CD4-positive, alpha-beta T cell treated with Interferon gamma for 1 hour (primary cell): ENCODE data around the gene SMPD3.

Experiments used
- DNase-seq: peaks from one replicate; pipeline ENCODE4 v3.0.0-alpha.2; 2020

SMPD3 gene

DNA sequence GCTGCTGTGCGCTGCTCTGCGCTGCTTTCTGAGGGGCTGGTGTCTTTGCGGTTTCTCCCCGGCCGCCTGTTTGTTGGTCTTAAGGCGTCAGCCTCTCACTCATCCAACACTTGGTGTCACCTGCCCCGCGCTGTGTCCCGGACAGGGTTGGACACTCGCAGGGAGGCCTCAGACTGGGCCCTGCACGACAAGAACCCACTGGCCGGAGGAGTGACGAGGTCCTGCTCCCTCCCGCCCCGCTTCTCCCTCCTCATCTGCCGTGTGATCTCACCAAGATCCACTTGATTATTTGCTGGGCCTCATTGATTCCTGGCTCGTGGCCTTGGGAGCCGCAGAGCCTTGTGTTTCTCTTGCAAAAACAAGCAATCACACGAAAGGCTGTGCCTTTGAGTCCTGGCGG lies 80.9 kb downstream of the SMPD3 start:
- DNase-seq: no peak

- DNase-seq: peak; percentile 22
Observed at GRCh38 chr16:68367030-68367429, 81.3 kb downstream of the SMPD3 start.

DNA sequence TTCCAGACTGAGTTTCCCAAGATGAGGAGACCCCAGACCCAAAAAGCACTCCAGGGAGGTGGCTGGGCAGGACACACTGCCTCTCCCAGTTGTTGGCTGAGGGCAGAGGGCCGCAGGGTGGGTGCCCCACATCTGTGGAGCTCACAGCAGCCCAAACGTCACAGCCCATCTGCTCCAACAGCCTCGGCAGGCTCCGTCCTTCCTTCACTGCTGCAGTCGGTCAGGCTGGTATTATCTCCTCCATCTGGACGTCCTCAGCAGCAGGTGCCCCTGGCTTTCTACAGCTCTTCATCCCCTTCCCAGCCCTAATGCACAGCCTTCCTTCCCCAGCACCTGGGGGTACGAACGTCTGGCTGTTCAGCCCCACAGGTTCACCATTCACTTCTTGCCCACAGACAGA lies 82.2 kb downstream of the SMPD3 start:
- DNase-seq: no peak

DNA sequence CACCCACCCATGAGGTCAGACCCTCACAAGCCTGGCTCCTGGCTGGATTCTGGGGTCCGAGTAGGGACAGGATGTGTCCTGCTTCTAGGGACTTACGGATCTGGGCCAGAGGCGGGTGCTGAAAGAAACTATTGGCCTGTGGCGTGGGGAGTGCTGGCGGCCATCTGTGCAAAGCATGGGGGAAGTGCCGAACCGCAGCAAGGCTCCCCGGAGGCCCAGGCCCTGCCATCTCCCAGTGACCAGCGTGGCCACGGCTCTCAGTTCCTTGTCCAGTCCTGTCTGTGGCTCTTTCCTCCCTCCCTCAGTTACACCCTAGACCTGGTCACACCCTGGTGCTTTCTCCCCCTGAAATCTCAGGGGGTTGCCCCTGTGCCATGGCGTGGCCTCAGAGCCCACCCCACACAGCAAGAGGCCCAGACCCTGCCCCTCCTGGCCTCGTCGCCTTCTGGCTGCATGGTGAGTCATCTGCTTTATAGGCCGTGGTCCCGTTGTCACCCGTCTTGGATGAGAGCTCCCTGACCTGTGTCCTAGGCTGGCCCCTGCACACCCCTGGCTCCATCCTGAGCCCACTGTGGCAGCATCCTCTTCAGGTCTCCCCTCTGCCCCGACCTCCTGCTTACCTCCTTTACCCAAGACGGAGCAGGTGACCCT lies 83.0 kb downstream of the SMPD3 start:
- no peak for DNase-seq

GRCh38 chr16:68364561-68364998 lies 83.7 kb downstream of the SMPD3 start:
- DNase-seq: no peak

GRCh38 chr16:68363658-68364521 lies 84.4 kb downstream of the SMPD3 start:
- DNase-seq: no peak

GRCh38 chr16:68362947-68363657 lies 85.2 kb downstream of the SMPD3 start:
- no peak for DNase-seq

- DNase-seq: no peak
Observed at GRCh38 chr16:68362262-68362913, 85.9 kb downstream of the SMPD3 start.

- DNase-seq: no peak
Observed at GRCh38 chr16:68361485-68361884, 86.8 kb downstream of the SMPD3 start.

GRCh38 chr16:68360956-68361355 lies 87.4 kb downstream of the SMPD3 start:
- DNase-seq: no peak

DNA sequence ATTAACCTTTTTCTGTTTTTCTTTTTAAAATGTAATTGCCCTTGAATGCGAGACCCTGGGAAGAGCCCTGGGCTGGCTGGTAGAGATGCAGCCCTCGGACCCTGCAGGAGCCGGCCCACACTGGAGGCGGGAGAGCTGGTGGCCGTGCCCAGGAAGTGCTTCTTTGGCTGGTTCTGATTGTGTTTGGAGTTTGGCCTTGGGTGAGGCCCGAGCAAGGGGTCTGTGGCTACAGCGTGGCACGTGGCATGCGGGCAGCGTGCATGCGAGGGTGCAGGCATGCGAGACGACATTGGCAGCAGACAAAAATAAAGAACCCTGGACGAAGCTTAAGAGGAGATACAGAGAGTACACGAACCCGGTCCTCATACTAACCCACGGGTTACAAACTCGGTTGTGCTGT lies 87.8 kb downstream of the SMPD3 start:
- DNase-seq: no peak

DNA sequence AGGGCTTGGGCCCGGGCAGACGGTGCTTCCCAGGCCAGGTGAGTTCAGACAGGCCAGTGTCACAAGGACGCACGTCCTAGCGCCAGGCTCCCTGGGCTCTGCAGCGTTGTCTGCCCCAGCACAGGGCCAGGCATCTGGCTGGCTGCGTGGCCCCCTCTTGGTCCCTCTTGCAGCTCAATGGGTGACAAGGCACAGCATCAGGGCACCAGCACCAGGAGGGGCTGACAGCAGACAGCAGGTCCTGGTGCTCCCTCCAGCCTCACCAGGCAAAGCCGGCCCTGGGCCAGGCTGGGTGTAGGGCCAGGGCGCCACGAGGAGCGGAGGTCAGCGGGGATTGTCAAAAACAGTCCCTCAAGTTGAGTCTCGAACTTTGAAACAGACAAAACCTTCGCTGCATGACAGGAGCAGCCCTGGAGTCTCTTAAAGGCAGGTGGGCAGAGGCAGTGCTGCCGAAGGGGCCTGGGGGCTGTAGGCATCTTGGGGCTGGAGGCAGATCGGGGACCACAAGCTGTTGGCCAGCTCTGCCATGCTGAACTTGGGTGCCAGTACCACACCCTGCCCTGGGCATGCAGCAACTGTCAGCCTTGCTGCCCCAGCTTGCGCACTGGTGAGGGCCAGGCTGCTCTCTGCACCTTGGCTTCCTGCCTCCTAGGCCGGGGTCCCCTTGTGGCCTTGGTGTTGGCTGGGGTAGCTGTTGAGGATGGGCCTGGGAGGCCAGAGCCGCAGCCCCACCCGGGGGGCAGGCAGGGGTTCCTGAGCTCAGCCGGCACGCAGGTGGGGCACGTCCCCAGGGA lies 88.7 kb downstream of the SMPD3 start:
- DNase-seq: no peak

- DNase-seq: no peak
Observed at GRCh38 chr16:68358951-68359350, 89.4 kb downstream of the SMPD3 start.

DNA sequence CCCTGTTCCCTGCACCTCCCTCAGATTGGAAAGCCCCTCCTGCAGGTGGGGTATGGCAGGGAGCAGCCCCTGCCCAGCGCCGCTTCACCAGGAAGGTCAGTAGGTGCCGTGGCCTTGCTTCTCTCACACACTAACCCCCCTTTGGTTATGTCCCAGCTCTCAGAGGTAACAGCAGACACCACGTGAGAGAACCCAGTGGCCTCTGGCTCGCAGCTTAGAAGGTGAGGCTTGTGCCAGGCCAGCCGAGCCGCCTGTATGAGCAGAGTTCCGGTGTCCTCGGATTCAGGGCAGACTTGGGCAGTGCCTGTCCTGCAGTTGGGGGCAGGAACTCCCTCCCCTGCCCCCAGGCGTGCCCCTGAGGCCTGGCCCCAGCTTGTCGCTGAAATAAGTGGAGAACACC lies 90.4 kb downstream of the SMPD3 start:
- DNase-seq: no peak

- DNase-seq: no peak
Observed at GRCh38 chr16:68357521-68357922, 90.8 kb downstream of the SMPD3 start.

- DNase-seq: no peak
Observed at GRCh38 chr16:68356919-68357286, 91.4 kb downstream of the SMPD3 start.

- peak; percentile 64 for DNase-seq
Observed at GRCh38 chr16:68356249-68356918, 91.9 kb downstream of the SMPD3 start.

DNA sequence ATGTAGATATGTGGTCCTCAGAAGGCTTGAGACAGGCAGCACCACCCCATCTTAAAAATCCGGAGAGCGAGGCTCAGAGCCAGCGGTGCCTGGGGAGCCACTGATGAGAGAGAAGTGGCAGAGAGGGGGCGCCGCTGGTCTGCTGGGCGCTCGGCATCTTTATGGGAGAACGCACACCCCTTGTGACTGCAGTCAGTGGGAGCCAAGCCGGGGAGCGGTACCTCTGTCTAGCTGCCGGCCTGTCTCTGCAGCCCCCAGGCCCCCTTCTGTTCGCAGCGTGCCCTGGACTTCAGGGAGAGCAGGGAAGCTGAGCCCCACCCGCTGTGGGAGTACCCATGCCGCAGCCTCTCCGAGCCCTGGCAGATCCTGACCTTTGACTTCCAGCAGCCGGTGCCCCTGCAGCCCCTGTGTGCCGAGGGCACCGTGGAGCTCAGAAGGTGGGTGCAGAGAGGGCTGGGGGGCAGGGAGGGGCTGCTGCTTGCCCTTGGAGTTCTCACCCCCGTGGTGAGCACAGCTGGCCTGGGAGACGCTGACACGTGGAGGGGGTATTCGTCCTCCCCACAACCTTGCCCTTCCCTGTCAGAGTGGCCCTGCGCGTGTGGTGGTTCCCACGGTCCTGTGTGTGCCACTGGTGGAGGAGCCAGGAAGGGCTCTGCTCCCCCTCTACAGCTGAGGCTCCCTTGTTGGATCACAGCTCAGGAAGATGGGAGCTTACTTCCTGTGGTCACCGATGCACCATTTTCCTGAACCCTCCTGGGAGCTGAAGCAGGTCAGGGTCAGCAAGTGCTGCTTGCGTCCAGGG lies 92.7 kb downstream of the SMPD3 start:
- DNase-seq: no peak

DNA sequence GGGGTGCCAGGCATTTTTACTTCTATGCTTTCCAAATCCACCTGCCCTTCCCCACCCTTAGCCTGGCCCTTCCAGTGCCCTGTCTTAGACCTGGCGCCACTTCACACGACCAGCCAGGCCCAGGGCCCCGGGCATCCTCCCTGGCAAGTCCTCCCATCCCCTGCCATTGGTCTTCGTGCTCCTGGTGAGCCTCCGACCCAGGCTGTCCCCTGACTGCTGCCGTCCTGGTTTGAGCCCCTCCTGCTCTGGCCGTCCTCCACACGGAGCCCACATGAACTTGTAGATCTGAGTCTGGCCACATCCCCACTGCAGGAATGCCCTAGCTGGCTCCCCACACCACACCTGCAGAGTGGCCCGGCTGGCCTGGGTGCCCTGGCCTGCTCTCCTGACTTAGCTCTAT lies 93.5 kb downstream of the SMPD3 start:
- no peak for DNase-seq

DNA sequence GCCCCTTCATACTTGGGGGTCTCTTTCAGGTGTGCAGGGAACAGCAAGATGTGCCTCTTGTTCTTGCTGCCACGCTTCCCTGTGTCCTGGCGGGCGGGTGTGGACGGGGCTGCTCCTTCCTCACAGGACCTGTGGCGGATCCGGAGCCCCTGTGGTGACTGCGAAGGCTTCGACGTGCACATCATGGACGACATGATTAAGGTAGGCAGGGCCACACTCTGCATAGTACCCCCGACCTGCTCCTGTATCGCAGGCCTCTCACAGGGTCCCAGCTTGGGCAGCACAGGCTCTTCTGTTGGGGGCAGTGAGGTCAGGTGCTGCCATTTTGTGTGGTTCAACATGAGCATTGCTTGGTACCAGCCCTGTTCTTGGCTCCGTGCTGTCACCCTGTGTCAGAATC lies 94.9 kb downstream of the SMPD3 start:
- DNase-seq: no peak

DNA sequence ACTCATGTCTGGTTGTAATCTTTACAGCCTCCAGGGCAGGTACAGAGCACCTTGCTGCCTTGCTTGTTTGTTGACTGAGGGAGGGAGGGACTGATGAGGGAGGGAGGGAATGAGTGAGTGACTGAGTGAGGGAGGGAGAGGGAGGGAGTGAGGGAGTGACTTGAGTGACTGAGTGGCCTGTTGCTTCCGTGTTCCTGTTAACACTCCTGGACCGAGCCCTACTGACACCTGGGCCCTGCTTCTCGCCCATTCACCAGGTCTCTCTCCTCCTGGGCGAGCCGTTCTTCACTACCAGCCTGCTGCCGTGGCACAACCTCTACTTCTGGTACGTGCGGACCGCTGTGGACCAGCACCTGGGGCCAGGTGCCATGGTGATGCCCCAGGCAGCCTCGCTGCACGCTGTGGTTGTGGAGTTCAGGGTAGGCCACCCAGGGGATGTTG lies 96.3 kb downstream of the SMPD3 start:
- no peak for DNase-seq
